Stimulated activated naive CD4-positive, alpha-beta T cell treated with Interleukin-2 at 50 U/mL for 16 hours (primary cell): ENCODE measurements around the gene LIMCH1.

Experiments used
- DNase-seq: peaks from one replicate; lab custom pipeline; 2025; lab: John Stamatoyannopoulos, UW

Gene LIMCH1

GRCh38 chr4:41561244-41561643 lies 23.3 kb downstream of the LIMCH1 start:
- no peak for DNase-seq

GRCh38 chr4:41567186-41567585 lies 29.2 kb downstream of the LIMCH1 start:
- DNase-seq, result no peak

- no peak for DNase-seq
Observed at GRCh38 chr4:41568363-41568762, 30.4 kb downstream of the LIMCH1 start.

- DNase-seq, result no peak
Observed at GRCh38 chr4:41569961-41570360, 32.0 kb downstream of the LIMCH1 start.

GRCh38 chr4:41571422-41571821 lies 33.5 kb downstream of the LIMCH1 start:
- no peak for DNase-seq

- no peak for DNase-seq
Observed at GRCh38 chr4:41572516-41572915, 34.6 kb downstream of the LIMCH1 start.

- no peak for DNase-seq
Observed at GRCh38 chr4:41572956-41573355, 35.0 kb downstream of the LIMCH1 start.

- no peak for DNase-seq
Observed at GRCh38 chr4:41573502-41574001, 35.6 kb downstream of the LIMCH1 start.

- no peak for DNase-seq
Observed at GRCh38 chr4:41575207-41575606, 37.2 kb downstream of the LIMCH1 start.

- no peak for DNase-seq
Observed at GRCh38 chr4:41575665-41576064, 37.7 kb downstream of the LIMCH1 start.

GRCh38 chr4:41579043-41579442 lies 41.1 kb downstream of the LIMCH1 start:
- no peak for DNase-seq

GRCh38 chr4:41579526-41579925 lies 41.6 kb downstream of the LIMCH1 start:
- no peak for DNase-seq

- DNase-seq, result no peak
Observed at GRCh38 chr4:41580007-41580406, 42.0 kb downstream of the LIMCH1 start.

- DNase-seq, result no peak
Observed at GRCh38 chr4:41586675-41587225, 48.8 kb downstream of the LIMCH1 start.

- DNase-seq, result no peak
Observed at GRCh38 chr4:41587286-41587685, 49.3 kb downstream of the LIMCH1 start.

GRCh38 chr4:41590591-41590990 lies 52.6 kb downstream of the LIMCH1 start:
- DNase-seq, result no peak

- DNase-seq, result no peak
Observed at GRCh38 chr4:41594432-41594831, 56.5 kb downstream of the LIMCH1 start.

- DNase-seq, result no peak
Observed at GRCh38 chr4:41597494-41597893, 59.5 kb downstream of the LIMCH1 start.

GRCh38 chr4:41598580-41598979 lies 60.6 kb downstream of the LIMCH1 start:
- DNase-seq, result no peak

GRCh38 chr4:41599192-41599786 lies 61.3 kb downstream of the LIMCH1 start:
- DNase-seq, result no peak

- DNase-seq, result no peak
Observed at GRCh38 chr4:41600243-41600912, 62.4 kb downstream of the LIMCH1 start.

- DNase-seq, result no peak
Observed at GRCh38 chr4:41601025-41601424, 63.1 kb downstream of the LIMCH1 start.

GRCh38 chr4:41602113-41602512 lies 64.2 kb downstream of the LIMCH1 start:
- no peak for DNase-seq
